GM20431 (cell line): Measurements from ENCODE around the gene ARHGEF1.
"Not testable (repeated sequence)": the region's sequence is repeated elsewhere in the genome, so short reads cannot be mapped to it uniquely, and the experiment has no call there.

ENCODE experiments used
- in situ Hi-C: fragments of 300-500 bp; cut with MseI, MboI; formaldehyde crosslinking; loops from one replicate; pipeline ENCODE4 v1.15.0; 2020; ENCODE audit warnings: low sequenced_read_pairs; ENCODE audit not compliant: unreplicated experiment

The ARHGEF1 gene

DNA sequence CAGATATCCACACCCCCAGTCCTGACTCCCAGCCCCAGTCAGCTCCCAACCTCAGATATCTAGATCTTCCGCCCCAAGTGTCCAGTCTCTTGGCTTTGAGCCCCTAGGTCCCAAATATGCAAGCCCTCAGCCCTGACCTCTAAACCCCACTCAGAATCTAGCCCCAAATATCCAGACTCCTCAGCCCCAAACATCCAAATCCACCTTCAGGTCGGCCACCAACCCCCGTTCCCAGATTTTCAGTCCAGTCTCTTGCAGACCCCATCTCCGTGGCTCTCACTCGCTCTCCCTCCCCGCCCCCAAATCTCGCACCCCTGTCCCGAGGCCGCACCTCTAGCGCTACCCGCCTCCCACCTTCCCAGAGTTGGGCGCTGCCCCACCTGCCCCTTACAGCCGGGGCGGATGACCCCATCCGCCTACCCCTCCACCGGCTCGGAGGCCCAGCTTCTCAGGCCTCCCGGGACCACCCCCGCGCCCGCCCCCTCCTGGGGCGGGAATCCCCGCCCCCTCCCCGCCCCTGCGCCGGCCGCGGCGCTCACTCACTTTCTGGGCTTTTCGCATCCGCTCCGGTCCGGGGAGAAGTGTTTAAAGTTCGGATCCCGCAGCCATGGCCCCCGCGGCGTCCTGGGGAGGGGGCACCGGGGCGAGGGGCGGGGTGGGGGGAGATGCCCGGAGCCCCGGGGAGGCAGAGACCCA, 44.7 kb downstream of the ARHGEF1 start:
- in situ Hi-C loops: no loop called here

DNA sequence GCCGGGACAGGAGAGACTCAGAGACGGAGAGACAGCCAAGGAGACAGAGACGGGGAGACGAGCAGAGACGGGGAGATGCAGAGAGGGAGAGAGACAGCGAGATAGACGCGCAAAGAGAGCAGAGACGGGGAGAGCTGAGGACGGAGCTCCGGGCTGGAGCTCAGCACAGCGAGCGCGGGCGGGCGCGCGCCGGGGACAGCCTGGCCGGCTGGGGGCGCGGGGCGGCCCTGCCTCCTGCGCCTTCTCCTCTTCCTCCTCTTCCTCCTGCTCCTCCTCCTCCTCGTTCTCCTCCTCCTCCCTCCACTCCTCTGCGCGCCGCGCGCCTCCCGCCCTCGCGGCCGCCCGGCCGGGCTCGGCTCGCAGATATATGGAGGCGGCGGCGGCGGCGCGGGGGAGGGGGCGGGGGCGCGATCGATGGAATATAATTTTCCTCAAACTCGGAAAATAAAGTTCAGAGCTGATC, 45.3 kb downstream of the ARHGEF1 start, which contains the start of gene ERFL:
TSS of gene ERFL (minus strand) at position 229 of the 463 bp plus-strand sequence. CDS start 15,530 bp downstream, outside the sequence.
- in situ Hi-C loops: no loop called here

DNA sequence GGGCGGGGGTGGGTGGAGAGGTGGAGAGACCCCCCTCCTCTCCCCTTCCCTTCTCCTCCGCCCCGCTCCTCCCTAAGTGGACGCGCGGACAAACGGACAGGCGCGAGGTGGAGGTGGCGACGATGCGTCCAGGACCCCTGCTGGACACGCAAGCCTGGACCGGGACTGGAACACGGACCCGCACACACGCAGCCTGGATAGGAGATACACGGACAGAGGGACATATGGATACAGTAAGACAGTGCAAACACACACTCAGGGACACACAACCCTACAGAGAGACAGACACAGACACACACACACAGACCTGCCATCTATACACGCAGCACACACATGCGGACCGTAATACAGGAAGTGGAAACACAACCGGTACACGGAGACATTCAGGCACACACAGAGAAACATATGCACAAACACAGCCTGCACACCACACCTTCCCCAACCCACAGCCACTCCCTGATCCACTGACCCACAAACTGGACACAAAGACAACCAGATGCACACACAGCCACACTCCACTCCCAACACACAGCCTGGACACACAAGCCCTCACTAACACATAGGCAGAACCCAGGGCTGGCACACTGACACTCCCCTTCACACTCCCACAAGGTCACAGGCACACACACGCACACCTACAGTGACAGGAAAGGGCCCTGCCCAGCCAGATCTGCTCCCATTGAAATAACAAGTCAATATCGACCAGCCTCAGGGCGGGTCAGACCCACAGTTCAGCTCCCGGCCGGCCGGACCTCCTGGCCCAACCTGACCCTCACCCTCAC, 46.0 kb downstream of the ARHGEF1 start:
- in situ Hi-C loops: no loop called here

- in situ Hi-C loops: no loop called here
Observed at GRCh38 chr19:41929536-41930071, 46.6 kb downstream of the ARHGEF1 start.

DNA sequence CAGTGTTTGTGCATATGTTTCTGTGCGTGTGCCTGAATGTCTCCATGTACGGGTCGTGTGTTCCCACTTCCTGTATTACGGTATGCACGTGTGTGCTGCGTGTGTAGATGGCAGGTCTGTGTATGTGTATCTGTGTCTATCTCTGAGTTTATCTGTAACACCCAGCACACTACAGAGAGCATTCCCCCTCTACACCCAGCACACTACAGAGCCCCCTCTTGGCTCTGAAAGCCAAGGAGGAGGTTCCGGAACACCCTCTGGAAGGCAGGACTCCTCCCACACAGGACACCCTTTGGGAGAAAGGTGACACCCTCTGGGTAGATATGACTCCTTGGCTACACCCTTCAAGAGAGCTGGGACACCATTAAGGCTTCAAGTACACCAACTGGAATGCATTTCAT, 47.3 kb downstream of the ARHGEF1 start:
- in situ Hi-C loops: no loop called here

- in situ Hi-C loops: no loop called here
Observed at GRCh38 chr19:41930926-41931592, 48.1 kb downstream of the ARHGEF1 start.

DNA sequence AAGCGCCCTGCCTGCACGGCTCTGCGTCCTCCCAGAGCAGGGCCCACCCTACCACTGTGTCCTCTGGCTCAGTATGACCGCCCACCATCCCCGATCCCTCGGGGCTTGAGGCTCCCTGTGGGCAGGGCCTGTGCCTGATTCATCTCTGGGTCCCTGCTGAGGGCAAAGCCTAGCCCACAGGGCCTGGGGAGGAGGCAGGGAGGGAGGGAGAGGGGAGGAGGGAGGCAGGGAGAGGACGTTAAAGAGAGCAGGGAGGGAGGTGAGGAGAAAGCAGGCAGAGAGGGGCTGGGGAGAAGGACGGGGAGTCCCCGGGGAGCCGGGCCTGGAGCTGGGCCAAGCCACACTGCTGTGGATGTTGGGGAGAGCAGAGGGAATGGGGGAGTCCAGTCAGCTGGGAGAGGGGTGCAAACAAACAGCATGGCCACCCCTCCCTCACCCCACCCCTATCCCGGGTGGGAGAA, 49.3 kb downstream of the ARHGEF1 start:
- in situ Hi-C loops: no loop called here

- in situ Hi-C loops: no loop called here
Observed at GRCh38 chr19:41932720-41933332, 49.8 kb downstream of the ARHGEF1 start.

GRCh38 chr19:41933693-41934426, 50.9 kb downstream of the ARHGEF1 start:
- in situ Hi-C loops: no loop called here

- in situ Hi-C loops: no loop called here
Observed at GRCh38 chr19:41934849-41935374, 51.9 kb downstream of the ARHGEF1 start.

DNA sequence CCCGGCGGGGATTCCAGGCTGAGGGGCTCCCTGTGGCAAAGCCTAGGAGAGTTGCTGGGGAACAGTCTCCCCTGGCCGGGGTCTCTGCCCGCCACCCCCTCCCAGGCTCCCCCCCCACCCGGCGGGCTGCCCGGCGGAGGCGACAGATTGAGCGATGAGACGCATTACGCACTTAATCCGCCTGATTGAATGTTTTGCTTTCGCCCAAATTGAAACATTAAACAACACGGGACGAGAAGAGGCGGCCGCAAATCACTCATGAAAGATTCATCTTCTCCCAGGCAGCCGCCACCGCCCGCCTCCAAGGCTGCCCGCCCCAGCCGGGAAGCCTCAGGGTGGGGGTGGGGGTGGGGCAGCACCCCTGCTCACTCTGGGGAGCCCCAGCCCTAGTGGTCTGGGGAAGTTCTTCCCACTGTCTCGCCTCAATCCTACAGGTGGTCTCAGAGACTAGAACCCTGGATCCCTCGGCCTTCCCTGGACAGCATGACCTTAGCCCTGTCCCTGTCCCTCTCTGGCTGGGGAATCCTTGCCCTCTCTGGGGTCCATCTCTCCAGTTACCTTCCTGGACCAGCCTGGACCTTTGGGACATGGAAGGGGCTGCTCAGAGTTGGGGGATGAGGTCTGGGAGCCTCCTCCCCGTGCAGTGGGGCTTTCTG, 52.9 kb downstream of the ARHGEF1 start:
- in situ Hi-C loops: no loop called here

DNA sequence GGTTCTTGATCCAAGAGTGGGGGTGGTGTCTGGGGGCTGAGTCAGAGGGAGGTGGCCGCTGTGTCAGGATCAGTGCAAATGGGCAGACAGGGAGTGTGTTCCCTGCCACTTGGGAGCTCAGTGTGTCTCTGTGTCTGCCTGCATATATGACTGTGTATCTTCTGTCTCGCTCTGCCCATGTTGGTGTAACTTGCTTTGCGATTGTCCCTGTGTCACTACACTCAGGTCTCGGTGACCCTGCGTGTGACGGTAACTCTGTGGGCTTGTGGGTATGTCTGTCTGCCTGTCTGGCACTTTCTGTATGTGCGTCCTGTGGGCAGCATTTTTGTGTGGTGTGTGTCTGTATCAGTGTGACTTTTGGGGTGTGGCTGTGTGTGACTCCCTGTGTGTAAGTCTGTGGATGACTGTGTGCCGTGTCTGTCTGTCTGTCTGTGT, 53.4 kb downstream of the ARHGEF1 start:
- in situ Hi-C loops: no loop called here

GRCh38 chr19:41936961-41937360, 54.0 kb downstream of the ARHGEF1 start:
- in situ Hi-C loops: no loop called here

DNA sequence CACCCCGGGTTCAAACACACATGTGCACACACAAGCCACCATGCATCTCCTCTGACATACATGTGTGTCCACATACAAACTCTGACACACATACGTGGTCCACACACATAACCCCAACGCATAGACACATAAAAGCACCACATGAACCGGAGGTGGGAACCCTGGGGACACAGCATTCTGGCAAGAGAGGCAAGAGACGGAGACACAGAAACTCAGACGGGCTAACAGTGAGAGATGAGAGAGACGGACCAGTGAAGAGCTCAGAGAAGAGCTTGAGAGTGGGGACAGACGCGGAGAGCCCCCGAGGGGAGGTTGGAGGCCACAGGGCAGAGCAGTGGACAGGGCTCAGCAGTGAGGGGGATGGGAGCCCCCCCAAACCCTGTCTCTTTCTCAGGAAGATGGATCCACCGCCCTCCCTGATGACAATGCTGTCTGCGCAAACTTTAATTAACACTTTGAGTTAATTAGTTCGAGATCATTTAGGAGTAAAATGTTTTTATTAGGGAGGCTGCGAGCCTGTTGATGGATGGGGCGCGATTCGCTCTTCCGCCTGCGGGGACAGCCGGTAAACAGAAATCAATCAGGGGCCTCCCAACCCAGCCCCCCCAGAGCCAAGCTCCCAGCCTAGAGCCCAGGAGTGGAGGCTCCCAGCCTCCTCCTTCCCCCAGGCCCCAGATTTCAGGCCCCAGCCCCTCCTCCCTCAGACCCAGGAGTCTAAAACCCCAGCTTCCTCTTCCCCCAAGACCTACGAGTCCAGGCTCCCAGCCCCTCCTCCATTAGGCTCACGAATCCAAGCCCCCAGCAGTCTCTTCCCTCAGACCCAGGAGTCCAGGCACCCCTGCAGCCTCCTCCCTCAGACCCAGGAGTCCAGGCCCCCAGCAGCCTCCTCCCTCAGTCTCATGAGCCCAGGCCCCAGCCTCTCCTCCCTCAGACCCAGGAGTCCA, 54.8 kb downstream of the ARHGEF1 start:
- in situ Hi-C loops: no loop called here

GRCh38 chr19:41939209-41939608, 56.2 kb downstream of the ARHGEF1 start:
- in situ Hi-C loops: not testable (repeated sequence)

DNA sequence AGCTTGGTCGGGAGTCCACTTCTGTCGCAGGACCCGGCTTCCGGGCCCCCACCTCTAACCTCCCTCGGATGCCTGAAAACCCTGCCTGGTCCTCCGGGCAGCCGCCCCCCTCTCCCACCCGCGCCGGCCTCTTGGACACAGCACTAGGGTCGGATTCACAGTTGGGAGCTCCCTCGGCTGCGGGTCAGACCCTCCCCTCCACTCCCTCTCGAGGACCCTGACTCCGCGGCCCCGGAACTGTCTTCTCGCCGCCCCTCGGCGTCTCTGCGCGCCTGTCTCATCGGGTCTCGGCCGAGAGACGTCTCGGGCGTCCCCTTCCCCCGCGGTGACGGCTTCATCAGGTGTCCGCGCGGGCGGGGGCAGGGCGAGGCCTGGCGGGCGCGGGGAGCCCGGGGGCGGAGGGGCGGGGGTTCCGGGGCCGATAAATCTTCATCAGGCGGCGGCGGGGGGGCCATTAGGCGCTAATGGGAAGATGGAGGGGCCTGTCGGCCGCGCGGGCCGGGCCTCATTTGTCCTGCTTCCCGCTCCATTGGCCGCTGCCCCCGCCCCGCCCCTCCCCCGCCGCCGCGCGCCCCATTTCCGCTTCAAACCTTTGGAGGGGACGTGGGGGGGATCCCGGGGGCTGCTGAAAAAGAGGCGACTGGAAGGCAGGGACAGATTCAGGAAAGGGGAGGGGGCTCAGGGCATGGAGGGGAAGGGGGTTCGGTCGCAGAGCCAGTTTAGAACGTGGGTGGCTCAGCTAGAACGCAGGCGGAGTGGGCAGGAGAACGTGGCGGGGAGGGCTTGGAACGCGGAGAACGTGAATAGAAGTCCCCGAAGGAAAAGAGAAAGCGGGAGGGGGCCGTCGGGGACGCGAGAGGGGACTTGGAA, 57.1 kb downstream of the ARHGEF1 start:
- in situ Hi-C loops: no loop called here
